ENCODE data around the gene CA9. TPM values are rescaled to one million over a fixed set of nuclear protein-coding genes. Genes with fewer than 3 reads are reported as not detected.

Gene CA9
- total RNA-seq, 1 donor from 2014 or later: 2.9 TPM

- no peak overlapping the region for H3K4me3 Mint-ChIP-seq (ENCODE audit: unreplicated experiment)
- H3K36me3 Mint-ChIP-seq (ENCODE audit: low read depth): peaks cover 35% of the 10 kb centered on the region
- no peaks in the 10 kb centered on the region for H3K27me3 Mint-ChIP-seq (ENCODE audit: low read depth)
- H3K27ac Mint-ChIP-seq (ENCODE audit: unreplicated experiment): peak overlapping the region; percentile 80
- no peak for TF ChIP-seq CTCF (IDR thresholded peaks at IDR 0.05)
- H3K4me1 Mint-ChIP-seq (ENCODE audit: low read depth): peaks cover 72% of the 10 kb centered on the region
- no peak for DNase-seq (ENCODE audit: low spot score)
- no peaks in the 10 kb centered on the region for H3K9me3 Mint-ChIP-seq (ENCODE audit: low read depth)
These were observed 7.7 kb downstream of the CA9 start for GRCh38 chr9:35681341-35682002.

- DNase-seq (ENCODE audit: low spot score): no peak
- H3K27ac Mint-ChIP-seq (ENCODE audit: unreplicated experiment): peak overlapping the region; percentile 80
These were observed 8.3 kb downstream of the CA9 start for GRCh38 chr9:35682051-35682450.

GRCh38 chr9:35682520-35683315, 9.0 kb downstream of the CA9 start:
- no peak for TF ChIP-seq CTCF (IDR thresholded peaks at IDR 0.05)

More at GRCh38 chr9:35682051-35682450, 8.3 kb downstream of the CA9 start:
- Mint-ChIP-seq H3K36me3 (ENCODE audit: low read depth) (peaks cover 38% of the 10 kb centered on the region), H3K27me3 (ENCODE audit: low read depth) (no peaks in the 10 kb centered on the region), H3K9me3 (ENCODE audit: low read depth) (no peaks in the 10 kb centered on the region), H3K4me1 (ENCODE audit: low read depth) (peaks cover 78% of the 10 kb centered on the region), H3K4me3 (ENCODE audit: unreplicated experiment) (peak overlapping the region; percentile 16)
- no peak for TF ChIP-seq CTCF (IDR thresholded peaks at IDR 0.05)

GRCh38 chr9:35683323-35683722, 9.6 kb downstream of the CA9 start:
- no peaks in the 10 kb centered on the region for H3K9me3 Mint-ChIP-seq (ENCODE audit: low read depth)
- peaks cover 86% of the 10 kb centered on the region for H3K4me1 Mint-ChIP-seq (ENCODE audit: low read depth)
- TF ChIP-seq CTCF (IDR thresholded peaks at IDR 0.05): no peak
- DNase-seq (ENCODE audit: low spot score): no peak
- H3K27me3 Mint-ChIP-seq (ENCODE audit: low read depth): no peaks in the 10 kb centered on the region
- H3K36me3 Mint-ChIP-seq (ENCODE audit: low read depth): peaks cover 43% of the 10 kb centered on the region
- H3K27ac Mint-ChIP-seq (ENCODE audit: unreplicated experiment): peak overlapping the region; percentile 80
- H3K4me3 Mint-ChIP-seq (ENCODE audit: unreplicated experiment): no peak overlapping the region

More at GRCh38 chr9:35682520-35683315, 9.0 kb downstream of the CA9 start:
- no peaks in the 10 kb centered on the region for H3K27me3 Mint-ChIP-seq (ENCODE audit: low read depth)
- H3K4me1 Mint-ChIP-seq (ENCODE audit: low read depth): peaks cover 84% of the 10 kb centered on the region
- H3K27ac Mint-ChIP-seq (ENCODE audit: unreplicated experiment): peak overlapping the region; percentile 80
- no peak for DNase-seq (ENCODE audit: low spot score)
- H3K9me3 Mint-ChIP-seq (ENCODE audit: low read depth): no peaks in the 10 kb centered on the region
- H3K36me3 Mint-ChIP-seq (ENCODE audit: low read depth): peaks cover 41% of the 10 kb centered on the region
- peak overlapping the region; percentile 10 for H3K4me3 Mint-ChIP-seq (ENCODE audit: unreplicated experiment)

- peaks cover 86% of the 10 kb centered on the region for H3K4me1 Mint-ChIP-seq (ENCODE audit: low read depth)
- H3K27me3 Mint-ChIP-seq (ENCODE audit: low read depth): no peaks in the 10 kb centered on the region
- TF ChIP-seq CTCF (IDR thresholded peaks at IDR 0.05): no peak
- H3K27ac Mint-ChIP-seq (ENCODE audit: unreplicated experiment): peak overlapping the region; percentile 69
- no peaks in the 10 kb centered on the region for H3K9me3 Mint-ChIP-seq (ENCODE audit: low read depth)
- peaks cover 48% of the 10 kb centered on the region for H3K36me3 Mint-ChIP-seq (ENCODE audit: low read depth)
- no peak for DNase-seq (ENCODE audit: low spot score)
- H3K4me3 Mint-ChIP-seq (ENCODE audit: unreplicated experiment): peak overlapping the region; percentile 99
These were observed 11.2 kb downstream of the CA9 start for GRCh38 chr9:35684921-35685320.
